ENCODE results near the gene SLC35G2.

Gene SLC35G2

DNA sequence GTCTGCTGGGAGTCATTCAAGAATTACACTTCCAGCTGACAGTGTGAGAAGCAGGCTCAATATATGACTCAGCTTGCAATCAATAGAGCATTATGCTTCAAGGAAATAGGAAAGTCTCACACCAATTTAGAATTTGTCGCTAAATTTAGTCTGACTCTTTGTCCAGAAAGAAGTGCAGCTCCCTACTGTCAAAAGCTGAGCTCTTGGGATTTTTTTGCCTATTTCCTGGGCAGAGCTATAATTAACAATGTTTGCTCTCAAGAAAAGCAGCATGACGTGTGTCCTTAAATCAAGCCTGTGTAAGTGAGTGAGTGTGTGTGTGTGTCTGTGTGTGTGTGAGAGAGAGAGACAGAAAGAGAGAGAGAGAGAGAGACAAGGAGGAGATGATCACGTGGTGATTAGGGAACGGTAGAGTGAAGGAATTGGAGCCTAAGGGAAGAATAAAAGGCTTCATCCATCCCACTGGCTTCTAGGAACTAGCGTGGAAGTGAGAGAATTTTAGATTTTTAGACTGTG is 16.4 kb upstream of the SLC35G2 start:
- Histone ChIP-seq H3K9ac (ENCODE audit: low read length) (no peak overlapping the region), H3K27me3 (ENCODE audit: control insufficient read depth in 1 of 2, insufficient read depth in 2 of 2, low read length in 2 of 2) (no peaks in the 10 kb centered on the region), H3K27ac (ENCODE audit: low read depth, low read length) (no peak overlapping the region), H3K36me3 (ENCODE audit: insufficient read depth, low read length) (no peaks in the 10 kb centered on the region), H3K9me3 (ENCODE audit: low read length) (no peaks in the 10 kb centered on the region), H3K4me1 (ENCODE audit: insufficient read depth, low read length) (peaks cover 12% of the 10 kb centered on the region), H3K4me3 (ENCODE audit: low read depth in 1 of 2, low read length in 2 of 2) (no peak overlapping the region)

DNA sequence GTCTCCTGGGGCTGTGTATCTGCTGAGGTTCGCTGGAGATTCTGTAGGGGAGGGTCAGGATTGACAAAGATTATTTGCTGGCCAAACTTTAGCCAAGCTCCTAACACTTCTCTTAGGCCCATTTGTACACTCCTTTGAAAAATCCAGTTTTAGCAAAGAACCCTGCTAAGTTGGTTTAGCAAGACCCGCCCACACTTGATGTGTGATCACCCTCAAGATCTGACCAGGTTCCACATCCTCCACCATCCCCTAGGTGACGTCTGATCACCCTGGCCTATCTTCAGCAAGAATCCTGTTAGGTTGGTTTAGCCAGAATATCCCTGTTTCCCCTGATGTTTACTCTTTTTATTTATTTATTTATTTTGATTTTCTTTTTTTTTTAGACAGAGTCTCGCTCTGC is 14.8 kb upstream of the SLC35G2 start:
- Histone ChIP-seq H3K9ac (ENCODE audit: low read length) (no peak overlapping the region), H3K4me1 (ENCODE audit: insufficient read depth, low read length) (peaks cover 12% of the 10 kb centered on the region), H3K27ac (ENCODE audit: low read depth, low read length) (no peak overlapping the region), H3K27me3 (ENCODE audit: control insufficient read depth in 1 of 2, insufficient read depth in 2 of 2, low read length in 2 of 2) (no peaks in the 10 kb centered on the region), H3K36me3 (ENCODE audit: insufficient read depth, low read length) (no peaks in the 10 kb centered on the region), H3K4me3 (ENCODE audit: low read depth in 1 of 2, low read length in 2 of 2) (no peak overlapping the region), H3K9me3 (ENCODE audit: low read length) (no peaks in the 10 kb centered on the region)

DNA sequence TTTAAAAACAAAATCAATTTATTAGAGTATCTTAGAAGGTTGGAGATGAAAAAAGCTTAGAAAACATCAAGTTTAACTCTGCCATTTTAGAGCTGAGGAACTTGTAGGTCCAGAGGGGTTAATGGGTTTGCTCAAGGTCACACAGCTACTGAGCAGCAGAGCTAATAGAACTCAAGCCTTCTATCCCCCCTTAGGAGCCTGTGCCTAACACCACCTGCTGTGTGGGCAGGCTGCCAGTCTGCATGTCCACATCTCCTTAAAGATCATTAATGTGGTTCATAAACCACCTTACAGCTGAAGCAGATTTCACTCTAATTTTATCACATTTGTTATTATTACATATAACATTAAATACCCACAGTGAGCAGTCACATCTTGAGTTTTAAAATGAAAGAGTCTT is 14.1 kb upstream of the SLC35G2 start:
- Histone ChIP-seq H3K9me3 (ENCODE audit: low read length) (no peaks in the 10 kb centered on the region), H3K36me3 (ENCODE audit: insufficient read depth, low read length) (no peaks in the 10 kb centered on the region), H3K27me3 (ENCODE audit: control insufficient read depth in 1 of 2, insufficient read depth in 2 of 2, low read length in 2 of 2) (no peaks in the 10 kb centered on the region), H3K4me1 (ENCODE audit: insufficient read depth, low read length) (peaks cover 12% of the 10 kb centered on the region), H3K27ac (ENCODE audit: low read depth, low read length) (no peak overlapping the region), H3K9ac (ENCODE audit: low read length) (no peak overlapping the region), H3K4me3 (ENCODE audit: low read depth in 1 of 2, low read length in 2 of 2) (no peak overlapping the region)

DNA sequence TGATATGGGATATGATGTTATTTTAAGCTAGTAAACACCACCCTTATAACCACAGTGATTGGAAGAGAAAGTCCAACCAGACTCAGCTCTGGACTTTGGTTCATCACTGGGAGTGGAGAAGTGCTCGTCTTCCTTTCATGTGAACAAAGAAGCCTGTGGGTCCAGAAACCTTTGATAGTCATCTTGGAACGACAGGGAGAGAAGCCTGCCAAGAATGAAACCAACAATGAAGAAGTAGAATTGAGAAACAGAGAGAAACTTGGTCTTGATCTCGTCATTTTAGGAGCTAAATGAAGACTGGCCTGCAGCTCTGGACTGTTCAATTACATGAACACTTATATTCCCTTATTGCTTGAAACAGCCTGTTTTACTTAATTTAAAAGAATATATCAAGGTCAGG is 13.1 kb upstream of the SLC35G2 start:
- no peaks in the 10 kb centered on the region for H3K36me3 ChIP-seq (ENCODE audit: insufficient read depth, low read length)
- H3K27me3 ChIP-seq (ENCODE audit: control insufficient read depth in 1 of 2, insufficient read depth in 2 of 2, low read length in 2 of 2) = no peaks in the 10 kb centered on the region
- no peak overlapping the region for H3K4me3 ChIP-seq (ENCODE audit: low read depth in 1 of 2, low read length in 2 of 2)
- H3K4me1 ChIP-seq (ENCODE audit: insufficient read depth, low read length) = peaks cover 12% of the 10 kb centered on the region
- no peak overlapping the region for H3K9ac ChIP-seq (ENCODE audit: low read length)
- no peak overlapping the region for H3K27ac ChIP-seq (ENCODE audit: low read depth, low read length)
- no peaks in the 10 kb centered on the region for H3K9me3 ChIP-seq (ENCODE audit: low read length)

DNA sequence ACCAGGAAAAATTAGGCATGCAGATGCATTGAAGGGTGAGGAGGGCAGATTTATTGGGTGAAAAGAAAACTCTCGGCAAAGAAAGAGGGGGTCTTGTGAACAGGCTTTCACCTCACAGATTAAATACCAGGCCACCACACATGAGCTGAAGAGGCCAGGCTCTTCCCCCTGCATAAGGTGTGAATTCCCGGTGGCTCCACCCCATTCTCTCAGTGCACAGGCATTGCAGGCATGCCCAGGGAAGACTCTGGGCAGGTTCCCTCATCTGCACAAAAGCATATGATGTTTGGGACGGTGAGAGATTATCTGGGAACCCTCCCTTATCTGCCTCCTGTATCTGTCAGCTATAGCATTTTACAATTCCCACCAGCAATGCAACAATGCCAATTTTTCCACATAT is 7.2 kb upstream of the SLC35G2 start:
- H3K36me3 ChIP-seq (ENCODE audit: insufficient read depth, low read length) = no peaks in the 10 kb centered on the region
- no peak overlapping the region for H3K27ac ChIP-seq (ENCODE audit: low read depth, low read length)
- H3K4me3 ChIP-seq (ENCODE audit: low read depth in 1 of 2, low read length in 2 of 2) = no peak overlapping the region
- H3K27me3 ChIP-seq (ENCODE audit: control insufficient read depth in 1 of 2, insufficient read depth in 2 of 2, low read length in 2 of 2) = no peaks in the 10 kb centered on the region
- H3K9me3 ChIP-seq (ENCODE audit: low read length) = no peaks in the 10 kb centered on the region
- H3K9ac ChIP-seq (ENCODE audit: low read length) = no peak overlapping the region
- H3K4me1 ChIP-seq (ENCODE audit: insufficient read depth, low read length) = no peaks in the 10 kb centered on the region

DNA sequence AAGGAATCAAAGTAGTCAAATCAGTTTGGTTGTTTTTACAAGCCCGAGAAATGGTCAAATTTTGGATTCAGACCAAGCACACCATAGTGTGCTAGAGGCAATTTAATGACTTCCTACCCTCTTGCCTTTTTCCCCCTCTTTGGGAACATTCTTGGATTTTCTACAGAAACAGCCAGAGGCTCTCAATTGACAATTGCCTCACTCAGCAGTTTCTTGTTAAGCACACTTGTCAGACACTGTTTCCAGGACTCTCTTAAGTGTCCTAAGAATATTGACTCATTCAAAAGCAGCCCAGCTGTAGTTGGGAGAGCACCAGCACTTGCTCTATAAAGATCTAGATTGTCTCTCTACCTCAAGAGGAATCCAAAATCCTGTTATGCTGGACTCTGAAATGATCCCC is 1.5 kb upstream of the SLC35G2 start:
- Histone ChIP-seq H3K4me1 (ENCODE audit: insufficient read depth, low read length) (peaks cover 5% of the 10 kb centered on the region), H3K9ac (ENCODE audit: low read length) (no peak overlapping the region), H3K27ac (ENCODE audit: low read depth, low read length) (no peak overlapping the region), H3K36me3 (ENCODE audit: insufficient read depth, low read length) (no peaks in the 10 kb centered on the region), H3K4me3 (ENCODE audit: low read depth in 1 of 2, low read length in 2 of 2) (no peak overlapping the region), H3K27me3 (ENCODE audit: control insufficient read depth in 1 of 2, insufficient read depth in 2 of 2, low read length in 2 of 2) (no peaks in the 10 kb centered on the region), H3K9me3 (ENCODE audit: low read length) (no peaks in the 10 kb centered on the region)

DNA sequence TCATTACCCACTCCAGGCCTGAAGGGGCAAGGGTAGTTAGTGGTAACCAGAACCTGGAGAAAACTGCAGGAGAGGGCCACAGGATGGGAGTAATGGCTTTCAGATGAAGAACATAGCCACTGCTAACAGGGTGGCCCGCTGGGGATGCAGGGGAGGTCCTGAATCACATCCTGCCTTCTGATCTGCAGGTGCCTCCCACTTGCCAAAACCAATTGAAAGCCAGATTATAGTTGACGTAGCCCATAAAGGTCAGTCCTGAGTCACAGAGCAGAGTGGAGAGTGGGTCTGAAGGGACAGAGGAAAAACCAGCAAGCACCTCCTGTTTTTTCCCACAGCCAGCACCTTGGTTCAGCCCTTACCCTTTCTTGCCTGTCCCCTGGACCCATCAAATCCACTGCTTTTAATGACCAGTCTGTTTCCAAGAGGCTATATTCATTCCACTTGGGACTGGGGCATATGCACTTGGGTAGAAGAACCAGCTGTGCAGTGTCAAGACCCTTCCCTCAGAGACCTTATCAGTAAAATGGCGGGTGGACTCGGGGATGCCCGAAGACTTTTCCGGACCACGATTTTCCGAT is 646 bp upstream of the SLC35G2 start:
- H3K9ac ChIP-seq (ENCODE audit: low read length) = no peak overlapping the region
- no peak overlapping the region for H3K27ac ChIP-seq (ENCODE audit: low read depth, low read length)
- no peaks in the 10 kb centered on the region for H3K9me3 ChIP-seq (ENCODE audit: low read length)
- no peaks in the 10 kb centered on the region for H3K27me3 ChIP-seq (ENCODE audit: control insufficient read depth in 1 of 2, insufficient read depth in 2 of 2, low read length in 2 of 2)
- H3K36me3 ChIP-seq (ENCODE audit: insufficient read depth, low read length) = no peaks in the 10 kb centered on the region
- H3K4me3 ChIP-seq (ENCODE audit: low read depth in 1 of 2, low read length in 2 of 2) = peak overlapping the region; percentile 64 to 78
- H3K4me1 ChIP-seq (ENCODE audit: insufficient read depth, low read length) = peaks cover 5% of the 10 kb centered on the region

DNA sequence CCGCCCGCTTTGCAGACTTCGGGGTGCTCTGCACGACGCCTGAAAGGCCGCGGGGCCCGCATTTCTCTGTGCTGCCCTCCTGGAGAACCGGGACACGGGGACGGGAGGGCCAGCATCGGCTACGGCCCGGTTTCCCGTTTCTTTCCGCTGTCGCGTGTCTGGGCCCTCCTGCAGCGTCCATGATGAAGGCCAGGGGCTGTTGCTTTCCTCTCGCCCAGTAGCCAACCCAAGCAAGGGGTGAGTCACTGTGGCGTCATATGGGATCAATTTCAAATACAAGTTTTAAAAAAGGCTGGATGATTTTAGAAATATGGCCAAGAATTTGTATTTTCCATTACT is 435 bp downstream of the SLC35G2 start:
- Histone ChIP-seq H3K4me1 (ENCODE audit: insufficient read depth, low read length) (peaks cover 5% of the 10 kb centered on the region), H3K27me3 (ENCODE audit: control insufficient read depth in 1 of 2, insufficient read depth in 2 of 2, low read length in 2 of 2) (no peaks in the 10 kb centered on the region), H3K4me3 (ENCODE audit: low read depth in 1 of 2, low read length in 2 of 2) (peak overlapping the region; percentile 64 to 78), H3K27ac (ENCODE audit: low read depth, low read length) (peak overlapping the region; percentile 19), H3K9ac (ENCODE audit: low read length) (peak overlapping the region; percentile 20), H3K9me3 (ENCODE audit: low read length) (peaks cover 3% of the 10 kb centered on the region), H3K36me3 (ENCODE audit: insufficient read depth, low read length) (no peaks in the 10 kb centered on the region)

DNA sequence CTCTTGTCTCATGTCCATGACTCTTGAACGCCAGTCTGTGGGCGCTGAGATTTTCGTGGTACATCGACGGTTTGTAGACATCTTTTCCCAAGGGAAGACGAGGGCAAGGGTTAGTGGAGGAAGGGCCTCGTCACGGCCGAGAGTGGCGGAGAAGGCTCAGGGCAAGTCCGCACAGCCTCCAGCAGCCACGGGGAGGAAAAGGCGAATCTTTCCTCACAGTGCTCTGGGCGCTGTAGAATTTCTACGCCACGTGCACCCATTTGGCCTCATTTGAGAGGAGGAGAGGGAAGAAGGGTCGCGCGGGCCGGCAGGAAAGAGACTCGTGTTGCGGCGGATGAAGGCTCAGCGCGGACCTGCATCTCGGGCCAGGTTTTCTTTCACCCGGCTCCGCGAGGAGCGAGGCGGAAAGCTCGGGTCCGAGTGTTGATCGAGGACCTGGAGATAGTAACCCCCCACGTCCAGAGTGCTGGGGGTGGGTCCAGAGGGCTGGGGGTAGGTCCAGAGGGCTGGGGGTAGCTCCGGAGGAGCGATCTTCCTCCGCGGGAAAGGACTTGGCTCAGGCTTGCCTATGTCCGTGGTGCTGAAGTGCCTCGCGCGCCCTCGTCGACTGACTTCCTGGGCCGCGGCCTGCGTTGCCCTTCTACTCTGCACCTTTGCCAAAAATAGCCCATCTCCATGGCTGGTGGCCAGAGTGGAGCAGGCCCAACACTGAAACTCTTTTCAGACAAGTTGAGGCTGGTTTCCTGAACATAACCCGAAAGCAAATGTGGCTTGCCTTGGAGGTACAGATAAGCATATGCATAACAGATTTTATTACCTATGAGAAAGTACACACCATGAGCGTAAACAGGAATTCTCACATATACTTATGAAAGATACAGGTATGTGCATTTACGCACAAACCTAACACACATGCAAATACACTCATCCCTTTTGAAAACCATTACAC is 1.1 kb downstream of the SLC35G2 start:
- Histone ChIP-seq H3K27ac (ENCODE audit: low read depth, low read length) (peak overlapping the region; percentile 19), H3K9me3 (ENCODE audit: low read length) (peaks cover 3% of the 10 kb centered on the region), H3K36me3 (ENCODE audit: insufficient read depth, low read length) (no peaks in the 10 kb centered on the region), H3K4me1 (ENCODE audit: insufficient read depth, low read length) (peaks cover 5% of the 10 kb centered on the region), H3K27me3 (ENCODE audit: control insufficient read depth in 1 of 2, insufficient read depth in 2 of 2, low read length in 2 of 2) (no peaks in the 10 kb centered on the region), H3K4me3 (ENCODE audit: low read depth in 1 of 2, low read length in 2 of 2) (peak overlapping the region; percentile 64 to 78), H3K9ac (ENCODE audit: low read length) (peak overlapping the region; percentile 20)

DNA sequence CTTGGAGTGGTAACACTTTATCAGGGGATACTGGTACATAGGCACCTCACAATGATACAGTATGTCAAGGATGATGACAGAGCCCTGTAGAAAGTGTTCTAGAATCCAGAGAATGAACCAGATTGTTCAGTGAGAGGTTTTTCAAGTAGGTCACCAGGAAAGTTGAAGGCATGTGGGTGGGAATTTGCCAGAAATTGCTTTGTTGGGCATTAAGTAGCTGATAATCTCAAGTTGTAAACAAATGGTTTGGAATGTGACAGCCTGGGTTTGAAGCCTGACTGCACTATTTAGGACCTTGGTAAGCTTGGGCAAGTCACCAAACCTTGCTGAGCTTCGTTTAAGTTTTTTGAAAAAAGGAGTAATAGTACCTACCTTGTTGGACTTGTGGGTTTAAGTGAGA is 12.5 kb downstream of the SLC35G2 start:
- no peak overlapping the region for H3K27ac ChIP-seq (ENCODE audit: low read depth, low read length)
- no peaks in the 10 kb centered on the region for H3K36me3 ChIP-seq (ENCODE audit: insufficient read depth, low read length)
- no peak overlapping the region for H3K4me3 ChIP-seq (ENCODE audit: low read depth in 1 of 2, low read length in 2 of 2)
- H3K4me1 ChIP-seq (ENCODE audit: insufficient read depth, low read length) = peaks cover 12% of the 10 kb centered on the region
- no peaks in the 10 kb centered on the region for H3K9me3 ChIP-seq (ENCODE audit: low read length)
- H3K9ac ChIP-seq (ENCODE audit: low read length) = no peak overlapping the region
- H3K27me3 ChIP-seq (ENCODE audit: control insufficient read depth in 1 of 2, insufficient read depth in 2 of 2, low read length in 2 of 2) = no peaks in the 10 kb centered on the region

DNA sequence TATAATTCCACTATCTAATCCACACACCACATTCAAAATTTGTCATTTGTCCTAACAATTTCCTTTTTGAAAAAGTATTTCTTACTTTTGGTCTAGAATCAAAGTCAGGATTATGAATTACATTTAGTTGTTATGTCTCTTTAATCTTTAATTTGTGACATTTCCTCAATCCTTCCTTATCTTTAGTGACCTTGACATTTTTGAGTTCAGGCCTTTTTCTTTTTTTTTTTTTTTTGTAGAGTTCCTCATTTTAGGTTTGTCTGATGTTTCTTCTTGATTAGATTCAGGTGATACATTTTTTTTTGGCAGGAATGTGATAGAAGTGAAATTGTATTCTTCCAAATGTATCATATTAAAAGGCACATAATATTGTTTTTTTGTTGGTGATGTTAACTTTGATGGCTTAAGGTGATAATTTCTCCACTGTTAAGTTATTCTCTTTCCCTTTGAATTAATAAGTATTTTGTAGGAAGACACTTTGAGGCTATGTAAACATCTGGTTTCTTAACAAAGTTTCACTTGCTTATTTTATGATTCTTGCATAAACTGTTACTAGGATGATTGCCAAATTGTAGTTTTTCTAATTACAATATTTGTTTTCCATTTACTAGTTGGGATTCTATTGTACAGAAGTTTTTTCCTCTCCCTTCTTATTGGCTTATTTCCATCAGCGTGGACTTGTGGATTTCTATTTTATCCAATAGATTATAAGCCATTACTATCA is 16.3 kb downstream of the SLC35G2 start:
- Histone ChIP-seq H3K9me3 (ENCODE audit: low read length) (no peaks in the 10 kb centered on the region), H3K9ac (ENCODE audit: low read length) (no peak overlapping the region), H3K27me3 (ENCODE audit: control insufficient read depth in 1 of 2, insufficient read depth in 2 of 2, low read length in 2 of 2) (no peaks in the 10 kb centered on the region), H3K4me3 (ENCODE audit: low read depth in 1 of 2, low read length in 2 of 2) (no peak overlapping the region), H3K27ac (ENCODE audit: low read depth, low read length) (no peak overlapping the region), H3K4me1 (ENCODE audit: insufficient read depth, low read length) (peaks cover 40% of the 10 kb centered on the region), H3K36me3 (ENCODE audit: insufficient read depth, low read length) (no peaks in the 10 kb centered on the region)

Data from muscle layer of colon (tissue), 2 donors.